ENCODE data around the gene FIBP.
A peak's percentile ranks its signal among the peaks of the same experiment; 100 is the strongest.
"Not testable (repeated sequence)": the region's sequence is repeated elsewhere in the genome, so short reads cannot be mapped to it uniquely, and the experiment has no call there.

Gene FIBP

DNA sequence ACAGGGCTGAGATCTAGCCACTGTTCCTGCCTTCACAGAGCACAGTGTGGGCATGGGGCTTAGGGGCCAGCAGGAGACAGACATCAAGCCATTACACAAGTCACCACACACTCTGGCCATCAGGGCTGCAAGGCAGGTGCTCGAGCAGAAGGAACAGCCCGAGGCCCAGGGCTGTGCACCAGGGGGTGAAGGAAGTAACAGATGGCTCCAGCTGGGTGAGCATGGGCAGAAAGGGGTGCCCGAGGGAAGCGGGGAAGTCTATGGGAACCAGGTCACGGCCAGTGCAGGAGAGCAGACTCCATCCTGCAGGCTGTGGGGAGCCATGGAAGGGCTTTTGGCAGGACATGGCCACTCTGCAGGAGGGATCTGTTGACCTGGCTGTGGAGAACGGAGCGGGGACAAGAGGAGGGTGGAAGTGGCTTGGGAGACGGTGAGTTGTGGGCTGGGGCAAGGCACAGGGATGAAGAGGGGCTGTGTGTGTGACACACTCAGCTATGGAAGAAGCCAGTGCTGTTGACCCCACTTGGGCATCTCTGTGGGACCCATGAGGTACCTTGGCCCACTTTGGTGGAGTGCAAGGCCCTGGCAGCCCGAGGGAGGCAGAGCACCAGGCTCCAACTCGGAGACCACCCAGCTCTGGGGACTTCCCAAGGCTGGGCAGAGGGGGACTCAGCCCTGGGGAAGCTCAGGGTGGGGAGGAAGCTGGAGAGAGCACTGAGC is 27.0 kb upstream of the FIBP start:
- no peak for DNase-seq (ENCODE audit: low spot score)

DNA sequence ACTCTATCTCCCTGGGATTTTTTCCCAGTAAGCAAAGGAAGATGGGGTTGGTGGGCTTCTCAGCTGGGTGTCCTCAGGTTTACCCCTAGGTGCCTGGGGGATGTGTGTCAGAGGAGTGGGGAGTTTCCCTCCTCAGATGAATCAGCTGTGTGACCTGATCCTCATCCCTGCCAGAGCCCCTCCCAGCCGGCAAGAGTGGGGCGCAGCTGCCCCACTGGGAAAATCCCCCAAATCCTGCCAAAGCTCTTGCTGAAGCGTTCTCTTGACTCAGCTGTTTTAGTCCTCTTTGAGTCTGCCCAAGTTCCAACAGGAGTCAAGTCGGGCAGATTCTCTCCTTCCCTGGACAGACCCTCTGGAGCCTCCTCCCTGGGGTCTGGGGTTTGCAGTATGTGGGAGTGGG is 24.6 kb upstream of the FIBP start:
- DNase-seq (ENCODE audit: low spot score) = no peak

DNA sequence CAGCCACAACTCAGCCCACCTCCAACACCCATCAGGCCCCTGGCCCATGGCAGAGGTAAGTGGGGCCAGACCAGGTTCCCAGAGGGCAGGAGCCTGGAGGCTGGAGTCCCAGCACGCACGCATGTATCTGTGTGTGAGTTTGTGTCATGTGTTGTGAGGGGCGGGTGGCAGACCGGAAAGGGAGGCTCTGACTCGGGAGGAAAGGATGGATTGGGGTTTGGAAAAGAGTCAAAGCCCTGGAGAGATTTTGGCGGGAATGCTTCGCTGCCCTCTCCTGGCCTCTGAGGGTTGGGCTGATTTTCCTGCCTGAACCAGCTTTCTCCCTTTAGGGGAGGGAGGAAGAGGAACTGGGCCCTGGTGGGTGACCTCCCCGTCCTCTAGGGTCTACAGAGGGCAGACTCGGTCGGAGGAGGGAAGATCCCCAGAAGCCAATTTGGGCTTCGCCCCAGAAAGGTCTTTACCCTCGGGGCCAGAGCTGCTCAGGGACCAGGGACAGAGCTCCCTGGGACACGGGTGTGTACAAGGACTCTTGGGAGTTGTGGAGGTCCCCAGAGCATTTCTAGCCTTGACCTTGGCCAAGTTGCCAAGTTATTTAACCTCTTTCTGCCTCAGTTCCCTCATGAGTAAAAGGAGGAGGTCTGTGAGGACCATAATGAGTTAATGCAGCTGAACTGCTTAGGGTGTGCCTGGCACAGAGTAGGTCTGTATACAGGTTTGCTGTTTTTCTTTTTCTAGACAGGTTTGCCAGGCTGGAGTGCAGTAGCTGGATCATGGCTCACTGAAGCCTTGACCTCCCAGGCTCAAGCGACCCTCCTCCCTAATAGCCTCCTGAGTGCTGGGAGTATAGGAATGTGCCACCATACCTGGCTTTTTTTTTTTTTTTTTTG is 23.7 kb upstream of the FIBP start:
- no peak for DNase-seq (ENCODE audit: low spot score)

DNA sequence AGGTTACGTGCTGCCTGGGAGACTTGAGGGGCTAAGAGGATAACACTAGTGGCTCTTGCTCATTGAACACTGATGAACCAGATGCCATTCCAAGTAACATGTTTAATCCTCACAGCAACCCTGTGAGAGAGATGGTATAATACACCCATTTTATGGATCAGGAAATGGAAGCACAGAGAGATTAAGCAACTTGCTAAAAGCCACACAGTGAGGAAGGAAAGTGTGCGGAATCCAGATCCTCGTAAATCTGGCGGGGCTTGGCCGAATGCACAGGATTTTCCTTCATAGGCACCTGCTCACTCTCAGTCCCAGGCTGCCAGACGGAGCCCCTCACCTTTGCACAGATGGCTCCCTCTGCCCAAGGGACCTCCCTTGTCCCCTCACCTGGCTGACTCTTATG is 19.6 kb upstream of the FIBP start:
- no peak for DNase-seq (ENCODE audit: low spot score)

DNA sequence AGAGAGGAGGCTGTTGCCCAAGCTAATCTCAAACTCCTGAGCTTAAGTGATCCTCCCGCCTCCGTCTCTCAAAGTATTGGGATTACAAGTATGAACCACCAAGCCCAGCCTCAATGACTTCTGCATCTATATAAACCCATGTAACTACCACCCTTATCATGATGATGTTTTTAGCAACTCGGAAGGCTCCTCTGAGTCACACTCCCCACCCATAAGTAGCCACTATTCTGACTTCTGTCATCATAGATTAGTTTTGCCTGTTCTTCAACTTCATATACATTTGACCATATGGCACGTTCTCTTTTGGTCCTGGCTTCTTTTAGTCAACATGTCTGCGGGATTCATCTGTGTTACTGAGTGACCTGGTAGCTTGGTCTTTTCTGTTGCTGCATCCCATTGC is 18.3 kb upstream of the FIBP start:
- no peak for DNase-seq (ENCODE audit: low spot score)

DNA sequence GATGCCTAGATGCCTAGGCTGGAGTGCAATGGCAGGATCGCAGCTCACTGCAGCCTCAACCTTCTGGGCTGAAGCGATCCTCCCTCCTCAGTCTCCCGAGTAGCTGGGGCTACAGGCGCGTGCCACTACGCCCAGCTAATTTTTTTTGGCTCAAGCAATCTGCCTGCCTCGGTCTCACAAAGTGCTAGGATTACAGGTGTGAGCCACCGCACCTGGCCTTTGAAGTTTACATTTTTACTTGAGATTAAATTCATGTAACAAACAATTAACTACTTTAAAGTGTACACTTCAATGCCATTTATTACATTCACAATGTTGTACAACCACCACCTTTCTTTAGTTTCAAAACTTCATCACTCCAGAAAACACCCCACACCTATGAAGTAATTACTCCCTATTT is 15.4 kb upstream of the FIBP start:
- DNase-seq (ENCODE audit: low spot score) = no peak

DNA sequence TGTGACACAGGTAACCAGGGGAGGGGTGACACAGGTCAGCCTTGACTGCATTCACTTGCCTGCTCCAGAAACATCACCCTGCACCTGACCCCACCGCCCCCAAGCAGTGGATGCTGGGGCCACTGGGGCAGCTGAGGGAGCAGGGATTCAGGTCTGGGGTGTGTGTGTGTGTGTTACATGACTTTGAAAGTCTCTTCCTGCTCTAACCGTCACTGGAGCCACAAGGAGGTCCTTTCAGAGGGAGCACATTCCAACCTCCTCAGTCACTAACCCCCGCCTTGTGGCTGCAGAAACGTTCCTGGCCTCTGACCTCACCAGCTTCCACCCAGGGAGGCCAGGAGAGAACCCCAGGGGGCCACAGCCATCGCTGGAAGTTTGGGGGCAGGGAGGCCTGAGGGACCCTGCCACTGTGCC is 14.8 kb upstream of the FIBP start:
- DNase-seq (ENCODE audit: low spot score) = no peak

DNA sequence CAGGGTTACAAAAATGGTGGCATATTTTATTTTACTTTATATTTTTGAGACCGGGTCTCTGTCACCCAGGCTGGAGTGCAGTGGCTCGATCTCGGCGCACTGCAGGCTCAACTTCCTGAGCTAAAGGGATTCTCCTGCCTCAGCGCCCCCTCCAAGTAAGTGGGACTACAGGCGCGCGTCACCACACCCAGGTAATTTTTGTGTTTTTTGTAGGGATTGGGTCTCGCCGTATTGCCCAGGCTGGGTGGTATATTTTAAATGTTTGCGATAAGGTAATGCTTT is 12.6 kb upstream of the FIBP start:
- no peak for DNase-seq (ENCODE audit: low spot score)

DNA sequence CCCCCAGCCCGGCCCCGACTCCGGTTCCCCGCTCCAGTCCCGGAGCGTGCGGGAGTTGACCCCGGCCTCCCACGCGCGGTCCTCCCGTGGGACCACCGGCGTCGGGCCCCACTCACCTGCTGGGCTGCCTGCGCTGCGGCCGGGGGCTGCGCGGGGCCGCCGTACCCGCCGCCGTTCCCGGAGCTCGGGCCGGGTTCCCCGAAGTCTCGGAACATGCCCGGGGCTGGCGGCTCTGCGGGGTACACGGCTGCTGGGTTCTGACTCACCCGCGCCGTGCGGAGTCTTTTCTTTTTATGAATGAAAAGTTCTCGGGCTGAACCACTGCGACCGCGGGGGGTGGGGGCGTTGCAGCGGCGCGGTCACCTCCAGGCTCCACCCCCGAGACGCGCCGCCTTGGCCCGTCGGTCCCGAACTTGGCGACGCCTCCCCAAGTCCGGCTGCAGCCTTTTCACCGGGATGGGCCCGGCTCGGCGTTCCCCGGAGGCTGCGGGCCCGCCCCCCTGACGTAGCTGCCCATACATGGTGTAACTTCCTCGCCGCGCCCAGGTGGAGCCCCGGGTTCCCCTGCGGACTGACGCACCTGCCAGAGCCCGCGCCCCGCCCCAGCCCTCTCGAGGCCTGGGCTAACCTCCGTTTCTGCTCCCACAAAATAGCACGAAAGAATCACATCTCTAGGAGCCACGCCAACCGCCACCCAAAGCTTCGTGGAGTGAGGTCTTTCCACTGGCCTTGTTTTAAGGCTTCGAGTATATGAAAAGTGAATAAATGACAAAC is 12.0 kb upstream of the FIBP start, which contains the start of gene FOSL1:
FOSL1 (minus strand) TSS at position 264 of the 774 bp plus-strand sequence; CDS start at position 215, 49 bp downstream.
- peak; percentile 73 for DNase-seq (ENCODE audit: low spot score)

DNA sequence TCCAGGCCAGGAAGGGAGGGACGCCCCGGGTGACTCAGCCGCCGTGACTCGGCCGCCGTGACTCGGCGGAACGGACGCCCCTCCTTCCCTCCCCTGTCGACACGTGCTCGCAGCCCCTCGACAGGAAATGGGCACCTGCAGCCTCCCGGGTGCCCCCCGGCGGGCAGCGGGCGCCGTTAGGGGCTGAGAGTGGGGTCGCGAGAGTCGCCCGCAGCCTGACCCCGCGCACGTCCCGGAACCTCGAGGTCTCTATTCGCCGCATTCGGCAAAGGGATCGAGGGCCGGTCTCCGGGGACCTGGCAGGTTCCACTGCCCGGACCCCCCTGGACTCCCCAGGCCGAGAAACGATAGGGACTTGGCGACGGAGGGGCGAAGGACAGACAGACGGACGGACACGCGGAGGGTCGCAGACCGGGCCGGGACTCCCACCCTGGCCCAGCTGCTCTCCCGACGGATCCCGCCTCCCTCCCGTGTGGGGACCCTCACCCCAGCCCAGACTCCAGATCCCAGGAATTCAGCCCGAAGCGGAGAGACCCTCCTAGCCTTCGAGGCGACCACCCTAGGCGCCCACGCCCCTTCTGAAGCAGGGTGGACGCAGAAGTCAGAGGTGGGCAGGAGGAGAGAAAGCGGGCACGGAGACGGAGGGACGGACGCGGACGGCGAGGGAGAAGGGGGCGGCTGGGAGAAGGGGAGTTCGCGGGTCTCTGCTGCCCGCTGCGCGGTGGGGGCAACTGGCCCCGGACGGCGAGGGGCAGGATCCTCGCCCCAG is 11.3 kb upstream of the FIBP start:
- no peak for DNase-seq (ENCODE audit: low spot score)

DNA sequence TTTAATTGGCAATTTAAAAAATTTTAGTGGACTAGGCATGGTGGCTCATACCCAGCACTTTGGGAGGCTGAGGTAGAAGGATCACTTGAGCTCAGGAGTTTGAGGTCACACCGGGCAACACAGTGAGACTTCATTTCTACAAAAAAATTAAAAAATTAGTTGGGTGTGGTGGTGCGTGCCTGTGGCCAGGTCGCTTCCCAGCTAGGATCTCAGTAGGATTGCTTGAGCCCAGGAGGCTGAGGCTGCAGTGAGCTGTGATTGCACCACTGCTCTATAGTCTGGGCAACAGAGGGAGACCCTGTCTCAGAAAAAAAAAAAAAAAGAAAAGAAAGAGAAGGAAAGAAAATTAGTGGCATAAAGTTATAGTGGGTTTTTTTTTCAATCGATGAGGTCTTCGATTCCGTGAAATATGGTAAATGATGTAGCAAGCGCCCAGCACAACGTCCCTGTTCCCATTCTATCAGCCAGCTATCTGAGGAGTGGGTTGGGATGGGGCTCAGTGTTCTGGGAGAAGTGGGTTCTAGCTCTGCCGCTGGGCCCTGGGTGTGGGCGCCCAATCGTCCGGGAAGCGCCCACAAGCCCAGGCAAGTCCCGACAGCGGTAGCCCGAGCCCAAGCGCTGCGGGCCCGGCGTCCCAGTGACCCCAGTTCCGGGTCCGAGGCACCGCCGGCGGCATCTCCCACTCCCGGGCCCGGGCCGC is 10.5 kb upstream of the FIBP start:
- no peak for DNase-seq (ENCODE audit: low spot score)

DNA sequence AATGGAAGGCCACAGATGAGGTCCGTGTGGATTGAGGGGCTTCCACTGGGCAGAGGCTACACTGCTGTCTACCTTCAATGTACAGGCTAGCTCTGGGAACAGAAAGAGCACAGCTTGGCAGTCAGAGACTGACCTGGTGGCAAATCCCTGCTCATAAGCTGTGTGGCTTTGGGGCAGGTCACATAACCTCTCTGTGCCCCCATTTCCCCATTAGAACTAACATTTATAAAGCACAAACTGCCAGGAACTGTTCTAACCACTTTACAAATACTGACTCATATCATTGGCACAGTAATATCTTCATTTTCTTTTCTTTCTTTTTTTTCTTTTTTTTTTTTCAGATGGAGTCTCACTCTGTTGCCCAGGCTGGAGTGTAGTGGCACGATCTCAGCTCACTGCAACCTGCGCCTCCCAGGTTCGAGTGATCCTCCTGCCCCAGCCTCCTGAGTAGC is 8.8 kb upstream of the FIBP start:
- DNase-seq (ENCODE audit: low spot score) = no peak

DNA sequence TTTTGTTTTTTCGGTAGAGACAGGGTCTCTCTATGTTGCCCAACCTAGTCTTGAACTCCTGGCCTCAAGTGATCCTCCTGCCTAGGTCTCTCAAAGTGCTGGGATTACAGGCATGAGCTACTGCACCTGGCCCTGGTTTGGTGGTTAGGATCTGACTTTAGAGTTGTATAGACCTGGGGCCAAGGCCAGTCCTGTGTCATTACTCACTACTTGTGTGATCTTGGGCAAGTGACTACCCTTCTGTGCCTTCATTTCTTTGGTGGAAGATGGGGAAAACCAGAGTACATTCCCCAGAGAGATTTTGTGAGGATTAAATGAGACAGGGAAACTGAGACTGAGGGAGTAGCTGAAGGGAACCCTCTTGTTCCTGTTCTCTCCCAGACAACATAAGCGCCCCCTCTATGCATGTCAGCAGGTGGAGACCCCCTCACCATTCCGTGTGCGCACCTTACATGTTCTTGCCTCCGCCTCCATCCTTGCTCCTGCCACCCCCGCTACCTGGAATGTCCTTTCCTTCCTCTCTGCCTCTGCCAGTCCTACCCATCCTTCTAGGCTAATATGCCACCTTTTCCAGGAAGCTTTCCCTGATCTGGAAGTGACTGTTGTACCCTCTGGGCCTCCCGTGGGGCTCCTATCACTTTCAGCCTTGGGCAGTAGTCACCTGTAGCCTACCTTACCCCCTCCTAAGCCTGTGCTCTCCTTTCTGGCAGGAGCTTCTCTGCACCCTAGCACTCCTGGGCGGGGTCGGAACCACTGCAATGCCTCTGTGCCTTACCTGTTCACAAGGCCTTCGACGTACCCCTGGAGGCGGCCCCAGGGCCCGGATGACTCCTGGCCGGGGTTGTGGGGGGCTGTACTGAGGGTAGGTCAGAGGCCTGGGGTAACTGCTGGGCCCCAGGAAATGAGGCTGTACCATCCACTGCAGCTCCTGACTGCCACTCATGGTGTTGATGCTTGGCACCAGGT is 8.0 kb upstream of the FIBP start:
- no peak for DNase-seq (ENCODE audit: low spot score)

DNA sequence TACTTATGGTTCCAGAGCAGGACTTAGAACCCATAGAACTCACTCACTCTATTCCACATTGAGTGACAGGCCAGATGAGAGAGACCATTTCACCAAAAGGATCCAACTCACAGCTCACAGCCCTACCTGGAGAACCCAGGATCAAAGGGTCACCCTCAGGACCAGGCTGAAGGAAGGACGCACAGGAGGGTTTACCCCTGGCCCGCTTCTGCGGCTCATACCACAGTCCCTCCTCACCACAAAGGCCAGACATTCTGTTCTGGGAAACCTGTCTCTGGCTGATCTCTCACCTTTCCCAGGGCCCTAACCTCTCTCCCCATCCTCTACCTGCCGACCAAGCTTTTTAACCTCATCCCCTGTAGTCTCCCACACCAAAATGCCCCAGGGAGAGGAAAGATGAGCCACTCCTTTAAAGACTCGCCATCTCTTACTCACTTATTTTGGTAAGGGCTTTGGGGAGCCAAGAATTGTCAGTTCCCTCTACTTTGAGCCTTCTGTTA is 7.3 kb upstream of the FIBP start:
- DNase-seq (ENCODE audit: low spot score) = no peak

DNA sequence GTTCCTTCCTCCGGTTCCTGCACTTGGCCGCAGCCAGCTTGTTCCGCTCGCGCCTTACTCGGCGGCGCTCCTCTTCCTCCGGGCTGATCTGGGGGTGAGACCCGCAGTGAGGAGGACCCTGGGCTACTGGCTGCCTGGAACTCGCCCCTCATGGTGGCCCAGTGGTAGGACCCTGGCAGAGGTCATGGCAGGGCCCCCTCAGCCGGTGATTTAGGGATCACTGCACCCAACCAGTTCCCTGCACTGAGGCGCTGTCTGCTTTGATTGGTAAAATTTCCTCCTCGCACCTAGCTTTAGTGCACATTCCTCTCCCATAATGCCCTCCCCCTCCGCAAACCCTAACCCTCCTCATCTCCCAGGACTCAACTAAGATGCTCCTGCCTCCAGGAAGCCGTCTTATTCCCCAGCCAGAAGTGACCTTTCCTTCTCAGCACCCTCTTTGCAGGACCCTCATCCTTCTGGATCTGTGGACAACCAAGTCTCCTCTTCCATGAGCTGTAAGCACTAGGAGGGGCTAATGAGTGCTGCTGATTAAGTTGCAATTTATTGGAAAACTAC is 5.8 kb upstream of the FIBP start:
- peak; percentile 60 for DNase-seq (ENCODE audit: low spot score)

DNA sequence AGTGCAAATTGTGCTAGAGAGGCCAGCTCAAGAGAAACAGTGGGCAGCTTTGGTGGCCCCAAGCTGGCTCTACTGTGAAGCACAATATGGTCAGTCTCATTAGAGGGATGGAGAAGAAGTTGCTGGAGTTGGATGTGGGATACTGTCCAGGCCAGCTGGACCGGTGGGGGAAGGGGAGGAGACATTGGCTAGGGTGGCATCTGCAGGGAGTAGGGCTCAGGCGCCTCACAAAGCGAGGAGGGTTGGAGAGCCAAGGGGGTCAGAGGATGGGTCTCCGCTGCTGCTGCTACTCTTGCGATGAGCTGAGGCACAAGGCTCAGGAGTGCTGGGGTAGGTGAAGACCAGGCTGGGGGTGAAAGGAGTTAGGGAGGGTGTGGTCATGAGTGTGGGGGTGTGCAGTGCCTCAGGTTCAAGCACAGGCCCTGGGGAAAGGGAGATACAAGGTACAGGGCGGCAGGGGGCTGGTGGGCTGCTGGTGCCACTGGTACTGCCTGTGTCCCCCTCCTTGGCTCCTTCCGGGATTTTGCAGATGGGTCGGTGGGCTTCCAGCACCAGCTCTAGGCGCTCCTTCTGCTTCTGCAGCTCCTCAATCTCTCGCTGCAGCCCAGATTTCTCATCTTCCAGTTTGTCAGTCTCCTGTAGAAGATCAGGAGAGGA is 4.5 kb upstream of the FIBP start:
- no peak for DNase-seq (ENCODE audit: low spot score)

DNA sequence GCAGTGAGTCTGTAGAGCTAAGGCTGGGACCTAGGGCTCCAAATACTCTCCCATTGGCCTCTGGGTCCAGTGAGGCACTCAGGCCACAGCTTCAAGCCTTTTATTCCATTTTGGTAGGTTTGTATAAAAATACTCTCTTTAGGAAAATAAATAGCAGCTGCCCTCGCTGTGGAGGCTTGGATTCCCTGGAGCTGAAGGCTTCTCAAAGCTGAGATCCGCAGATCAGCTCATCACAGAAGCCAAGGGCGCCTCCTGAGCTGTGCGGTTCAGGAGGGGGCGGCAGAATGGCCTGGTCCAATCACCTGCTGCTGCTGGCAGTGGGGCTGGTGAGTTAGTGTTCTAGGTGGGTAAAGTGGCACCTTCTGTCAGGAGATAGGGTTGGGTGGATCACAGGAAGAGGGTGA is 3.9 kb upstream of the FIBP start:
- not testable (repeated sequence) for DNase-seq (ENCODE audit: low spot score)

DNA sequence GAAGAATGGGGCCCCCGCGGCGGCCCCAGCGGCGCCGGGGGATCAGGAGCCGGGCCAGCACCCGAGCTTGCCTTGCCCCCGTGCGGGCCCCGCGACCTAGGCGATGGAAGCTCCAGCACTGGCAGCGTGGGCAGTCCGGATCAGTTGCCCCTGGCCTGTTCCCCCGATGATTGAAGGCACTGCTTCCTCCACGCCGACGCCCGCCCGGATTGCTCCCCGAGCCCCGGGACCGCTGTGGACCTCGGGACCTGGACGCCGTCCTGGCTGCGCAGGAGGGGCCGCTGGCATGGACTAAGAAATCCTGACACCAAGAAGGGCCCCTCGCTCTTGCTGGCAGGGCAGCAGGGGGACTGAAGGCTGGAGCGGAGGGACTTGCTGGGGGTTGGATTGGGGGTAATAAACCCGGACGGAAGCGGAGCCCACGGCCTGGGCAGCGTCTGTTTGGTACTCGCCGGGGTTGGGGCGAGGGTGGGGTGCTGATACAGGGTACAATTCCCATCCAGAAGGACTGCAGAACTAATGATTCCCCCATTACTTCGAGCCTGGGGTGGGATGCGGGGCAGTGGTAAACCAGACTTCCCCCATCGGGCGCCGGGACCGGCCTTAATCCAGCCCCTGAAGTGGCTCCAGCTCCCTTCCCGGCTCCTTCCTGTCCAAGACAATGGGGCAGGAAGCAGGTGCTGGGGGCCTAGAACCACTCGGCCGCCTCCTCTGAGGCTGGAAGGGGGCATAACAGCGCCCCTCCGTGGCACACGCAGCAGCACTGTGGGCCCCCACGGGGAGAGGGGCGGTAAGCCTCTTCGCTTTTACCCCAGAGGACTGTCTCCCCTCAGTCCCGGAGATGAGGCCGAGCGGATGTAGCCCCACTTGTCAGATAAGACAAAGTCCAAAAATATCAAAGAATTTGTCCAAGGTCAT is 3.2 kb upstream of the FIBP start:
- no peak for DNase-seq (ENCODE audit: low spot score)
